ENCODE measurements around the gene POU2F1. TPM values are rescaled to one million over a fixed set of nuclear protein-coding genes. Genes with fewer than 3 reads are reported as not detected.

Gene POU2F1
- total RNA-seq, 1 experiment from 2014 or later = 24.5 TPM

GRCh38 chr1:167173516-167174184 is 47.0 kb upstream of the POU2F1 start (continued):
- TF ChIP-seq SP1 (IDR thresholded peaks at IDR 0.05; ENCODE audit: low read depth) = peak; percentile 64
- TF ChIP-seq FOSL1 (IDR thresholded peaks at IDR 0.05; ENCODE audit: low read depth) = peak; percentile 74
- TF ChIP-seq EGR1 (IDR thresholded peaks at IDR 0.05; ENCODE audit: low read depth) = no peak
- no peak for TF ChIP-seq ZNF274 (IDR thresholded peaks at IDR 0.05; ENCODE audit: low read depth, low read length)
- TF ChIP-seq ZBTB33 (IDR thresholded peaks at IDR 0.05; ENCODE audit: extremely low read depth, insufficient replicate concordance, low read length) = no peak
- no peak for TF ChIP-seq ATF3 (IDR thresholded peaks at IDR 0.05)
- TF ChIP-seq TCF7L2 (IDR thresholded peaks at IDR 0.05; ENCODE audit: borderline replicate concordance, extremely low read depth, insufficient read depth, insufficient read length) = peak; percentile 26
- no peak for TF ChIP-seq POLR2A (IDR thresholded peaks at IDR 0.05; ENCODE audit: borderline replicate concordance, extremely low read depth, insufficient read depth, insufficient read length)

- POLR2A ChIA-PET = no interaction called here
- no peaks in the 10 kb centered on the region for H4K20me1 ChIP-seq (ENCODE audit: insufficient read depth)
- DNase-seq (ENCODE audit: low read depth, low spot score) (no peak), ATAC-seq (no peak; the same call in 1 of the 2 replicates)
- no TSS peak for BruUV-seq (replicated peaks)
- H3K9me3 ChIP-seq (ENCODE audit: control insufficient read depth in 1 of 2, insufficient read depth in 1 of 2, low read depth in 1 of 2, low read length in 2 of 2) = no peaks in the 10 kb centered on the region
- no peak overlapping the region for H3K4me3 ChIP-seq (replicated peaks in 1 of 2; ENCODE audit: low read depth in 1 of 2, low read length in 2 of 2)
- H3K4me1 ChIP-seq (ENCODE audit: control insufficient read depth in 1 of 2, insufficient read depth in 2 of 2, low read length in 2 of 2) = peaks cover 17 to 55% of the 10 kb centered on the region in 2 experiments
- CTCF ChIA-PET = no interaction called here
- H3K27ac ChIP-seq (ENCODE audit: low read depth, low read length) = no peak overlapping the region
- H2AFZ ChIP-seq (ENCODE audit: low read depth, low read length, poor library complexity, severe bottlenecking) = no peak overlapping the region
- no peaks in the 10 kb centered on the region for H3K27me3 ChIP-seq (ENCODE audit: insufficient read depth, low read length)
- RAD21 ChIA-PET (ENCODE audit: low non-redundant PET in 1 of 2, low total read pairs in 2 of 2, uncharacterized antibody in 2 of 2, unreplicated experiment in 2 of 2) = no interaction called here
- intact Hi-C loops (cut with micrococcal nuclease) = no loop called here
- H3K4me2 ChIP-seq (ENCODE audit: low read length) = peak overlapping the region; percentile 17
- no peaks in the 10 kb centered on the region for H3K36me3 ChIP-seq (ENCODE audit: control insufficient read depth in 1 of 2, insufficient read depth in 2 of 2, low read length in 2 of 2)
- H3K9me2 ChIP-seq (ENCODE audit: insufficient read depth) = no peaks in the 10 kb centered on the region
- H3K9ac ChIP-seq (ENCODE audit: low read length) = no peak overlapping the region
- no peaks in the 10 kb centered on the region for H3K79me2 ChIP-seq (ENCODE audit: insufficient read depth, low read length)
- no peak for TF ChIP-seq SIN3A (IDR thresholded peaks at IDR 0.05; ENCODE audit: low read depth)
- 0 out of 2 replicates have a peak, but pooled peaks have one; percentile 20 for TF ChIP-seq MAX (IDR thresholded peaks at IDR 0.05)
- TF ChIP-seq ZBTB33 (IDR thresholded peaks at IDR 0.05; ENCODE audit: extremely low read depth, insufficient replicate concordance, low read length) = no peak
- no peak for TF ChIP-seq ATF3 (IDR thresholded peaks at IDR 0.05)
- no peak for TF ChIP-seq RAD21 (IDR thresholded peaks at IDR 0.05; ENCODE audit: low read depth)
- no peak for TF ChIP-seq YY1 (IDR thresholded peaks at IDR 0.05; ENCODE audit: extremely low read depth, insufficient replicate concordance, low read depth, low read length)
- no peak for TF ChIP-seq CTCF (IDR thresholded peaks at IDR 0.05 in 2 of 3, conservative IDR thresholded peaks at IDR 0.05 in 1 of 3; ENCODE audit: borderline replicate concordance in 1 of 3, insufficient read depth in 1 of 3, low read depth in 2 of 3, low read length in 2 of 3)
- no peak for TF ChIP-seq EGR1 (IDR thresholded peaks at IDR 0.05; ENCODE audit: low read depth)
- TF ChIP-seq SRF (IDR thresholded peaks at IDR 0.05; ENCODE audit: low read depth) = no peak
- TF ChIP-seq POLR2A (IDR thresholded peaks at IDR 0.05; ENCODE audit: borderline replicate concordance, extremely low read depth, insufficient read depth, insufficient read length) = no peak
- no peak for TF ChIP-seq JUND (IDR thresholded peaks at IDR 0.05)
- no peak for TF ChIP-seq EZH2 (IDR thresholded peaks at IDR 0.05)
- TF ChIP-seq FOSL1 (IDR thresholded peaks at IDR 0.05; ENCODE audit: low read depth) = peak; percentile 32; the same call in 1 of the 2 replicates
- TF ChIP-seq CEBPB (IDR thresholded peaks at IDR 0.05; ENCODE audit: low read depth) = peak; percentile 41; the same call in 1 of the 2 replicates
- no peak for TF ChIP-seq ZNF274 (IDR thresholded peaks at IDR 0.05; ENCODE audit: low read depth, low read length)
Observed at GRCh38 chr1:167175901-167176300, 44.8 kb upstream of the POU2F1 start.

Measured in HCT116 (cell line).